ENCODE results near the gene PMFBP1. TPM values are rescaled to one million over a fixed set of nuclear protein-coding genes. Genes with fewer than 3 reads are reported as not detected.

PMFBP1 gene
- total and polyA plus RNA-seq, 2 experiments from 2014 or later, result 2.6 to 3.3 TPM

DNA sequence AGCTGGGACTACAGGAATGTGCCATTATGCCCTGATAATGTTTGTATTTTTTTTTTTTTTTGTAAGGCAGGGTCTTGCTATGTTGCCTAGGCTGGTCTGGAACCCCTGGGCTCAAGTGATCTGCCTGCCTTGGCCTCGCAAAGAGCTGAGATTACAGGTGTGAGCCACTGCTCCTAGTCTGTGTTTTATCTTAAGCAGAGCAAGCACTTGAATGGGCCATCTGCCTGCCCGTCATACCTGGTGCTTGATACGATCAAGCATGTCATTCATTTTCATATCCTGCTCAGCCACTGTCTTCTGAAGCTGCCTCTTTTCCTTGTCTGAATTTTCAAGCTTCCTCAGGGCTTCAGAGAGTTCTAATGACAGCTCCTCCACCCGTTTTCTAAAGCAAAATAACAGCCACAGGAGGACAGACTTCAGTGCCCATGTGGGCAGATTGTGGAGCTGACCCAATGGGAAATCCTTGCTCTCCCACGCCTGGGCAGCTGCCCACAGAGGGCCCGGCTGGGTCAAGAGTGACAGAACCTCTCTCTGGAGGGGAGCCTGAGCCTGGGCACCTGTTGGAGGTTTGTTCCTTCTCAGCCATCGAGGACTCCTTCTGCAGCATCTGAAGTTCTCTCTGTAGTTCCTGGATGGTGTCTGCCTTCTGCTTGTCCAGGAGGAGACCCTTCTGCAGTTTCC, 41.8 kb downstream of the PMFBP1 start:
- no peaks in the 10 kb centered on the region for H3K27me3 ChIP-seq (ENCODE audit: insufficient read depth)
- no peak overlapping the region for H3K4me3 ChIP-seq
- Mint-ChIP-seq H3K9me3 (no peaks in the 10 kb centered on the region), H3K4me3 (no peak overlapping the region), H3K36me3 (ENCODE audit: low read depth) (no peaks in the 10 kb centered on the region; the same call in 2 of the 3 replicates), H3K27ac (no peak overlapping the region), H3K27me3 (ENCODE audit: insufficient read depth, low read depth, poor library complexity) (peaks cover 9% of the 10 kb centered on the region), H3K4me1 (peaks cover 25% of the 10 kb centered on the region)
- DNase-seq (ENCODE audit: low spot score) (no peak), ATAC-seq (no peak)
- no peaks in the 10 kb centered on the region for H3K9me2 ChIP-seq (ENCODE audit: insufficient read depth)
- H4K20me1 ChIP-seq (replicated peaks; ENCODE audit: insufficient read depth), result no peaks in the 10 kb centered on the region
- no peaks in the 10 kb centered on the region for H3K36me3 ChIP-seq (ENCODE audit: insufficient read depth)
- H3K4me1 ChIP-seq (ENCODE audit: insufficient read depth), result no peaks in the 10 kb centered on the region; the same call in none of the 2 replicates
- no peak overlapping the region for H3K27ac ChIP-seq (ENCODE audit: low read depth)
- H3F3A ChIP-seq (replicated peaks; ENCODE audit: low read depth), result no peaks in the 10 kb centered on the region
- H3K4me2 ChIP-seq, result no peak overlapping the region
- no peak overlapping the region for H2AFZ ChIP-seq
- no peak for TF ChIP-seq POLR2AphosphoS5 (IDR thresholded peaks at IDR 0.05; ENCODE audit: low read depth)
- TF ChIP-seq NANOG (IDR thresholded peaks at IDR 0.05; ENCODE audit: borderline replicate concordance), result no peak
- TF ChIP-seq, protein P1, sequence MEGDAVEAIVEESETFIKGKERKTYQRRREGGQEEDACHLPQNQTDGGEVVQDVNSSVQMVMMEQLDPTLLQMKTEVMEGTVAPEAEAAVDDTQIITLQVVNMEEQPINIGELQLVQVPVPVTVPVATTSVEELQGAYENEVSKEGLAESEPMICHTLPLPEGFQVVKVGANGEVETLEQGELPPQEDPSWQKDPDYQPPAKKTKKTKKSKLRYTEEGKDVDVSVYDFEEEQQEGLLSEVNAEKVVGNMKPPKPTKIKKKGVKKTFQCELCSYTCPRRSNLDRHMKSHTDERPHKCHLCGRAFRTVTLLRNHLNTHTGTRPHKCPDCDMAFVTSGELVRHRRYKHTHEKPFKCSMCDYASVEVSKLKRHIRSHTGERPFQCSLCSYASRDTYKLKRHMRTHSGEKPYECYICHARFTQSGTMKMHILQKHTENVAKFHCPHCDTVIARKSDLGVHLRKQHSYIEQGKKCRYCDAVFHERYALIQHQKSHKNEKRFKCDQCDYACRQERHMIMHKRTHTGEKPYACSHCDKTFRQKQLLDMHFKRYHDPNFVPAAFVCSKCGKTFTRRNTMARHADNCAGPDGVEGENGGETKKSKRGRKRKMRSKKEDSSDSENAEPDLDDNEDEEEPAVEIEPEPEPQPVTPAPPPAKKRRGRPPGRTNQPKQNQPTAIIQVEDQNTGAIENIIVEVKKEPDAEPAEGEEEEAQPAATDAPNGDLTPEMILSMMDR (conservative IDR thresholded peaks at IDR 0.05; ENCODE audit: low read depth in 2 of 2), result no peak
- TF ChIP-seq EZH2 (IDR thresholded peaks at IDR 0.05; ENCODE audit: low read depth, unreplicated experiment), result no peak
- TF ChIP-seq EZH2phosphoT487 (IDR thresholded peaks at IDR 0.05; ENCODE audit: unreplicated experiment), result no peak
- TF ChIP-seq, protein P2, sequence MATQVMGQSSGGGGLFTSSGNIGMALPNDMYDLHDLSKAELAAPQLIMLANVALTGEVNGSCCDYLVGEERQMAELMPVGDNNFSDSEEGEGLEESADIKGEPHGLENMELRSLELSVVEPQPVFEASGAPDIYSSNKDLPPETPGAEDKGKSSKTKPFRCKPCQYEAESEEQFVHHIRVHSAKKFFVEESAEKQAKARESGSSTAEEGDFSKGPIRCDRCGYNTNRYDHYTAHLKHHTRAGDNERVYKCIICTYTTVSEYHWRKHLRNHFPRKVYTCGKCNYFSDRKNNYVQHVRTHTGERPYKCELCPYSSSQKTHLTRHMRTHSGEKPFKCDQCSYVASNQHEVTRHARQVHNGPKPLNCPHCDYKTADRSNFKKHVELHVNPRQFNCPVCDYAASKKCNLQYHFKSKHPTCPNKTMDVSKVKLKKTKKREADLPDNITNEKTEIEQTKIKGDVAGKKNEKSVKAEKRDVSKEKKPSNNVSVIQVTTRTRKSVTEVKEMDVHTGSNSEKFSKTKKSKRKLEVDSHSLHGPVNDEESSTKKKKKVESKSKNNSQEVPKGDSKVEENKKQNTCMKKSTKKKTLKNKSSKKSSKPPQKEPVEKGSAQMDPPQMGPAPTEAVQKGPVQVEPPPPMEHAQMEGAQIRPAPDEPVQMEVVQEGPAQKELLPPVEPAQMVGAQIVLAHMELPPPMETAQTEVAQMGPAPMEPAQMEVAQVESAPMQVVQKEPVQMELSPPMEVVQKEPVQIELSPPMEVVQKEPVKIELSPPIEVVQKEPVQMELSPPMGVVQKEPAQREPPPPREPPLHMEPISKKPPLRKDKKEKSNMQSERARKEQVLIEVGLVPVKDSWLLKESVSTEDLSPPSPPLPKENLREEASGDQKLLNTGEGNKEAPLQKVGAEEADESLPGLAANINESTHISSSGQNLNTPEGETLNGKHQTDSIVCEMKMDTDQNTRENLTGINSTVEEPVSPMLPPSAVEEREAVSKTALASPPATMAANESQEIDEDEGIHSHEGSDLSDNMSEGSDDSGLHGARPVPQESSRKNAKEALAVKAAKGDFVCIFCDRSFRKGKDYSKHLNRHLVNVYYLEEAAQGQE (IDR thresholded peaks at IDR 0.05; ENCODE audit: unreplicated experiment), result no peak
- TF ChIP-seq, protein P3, sequence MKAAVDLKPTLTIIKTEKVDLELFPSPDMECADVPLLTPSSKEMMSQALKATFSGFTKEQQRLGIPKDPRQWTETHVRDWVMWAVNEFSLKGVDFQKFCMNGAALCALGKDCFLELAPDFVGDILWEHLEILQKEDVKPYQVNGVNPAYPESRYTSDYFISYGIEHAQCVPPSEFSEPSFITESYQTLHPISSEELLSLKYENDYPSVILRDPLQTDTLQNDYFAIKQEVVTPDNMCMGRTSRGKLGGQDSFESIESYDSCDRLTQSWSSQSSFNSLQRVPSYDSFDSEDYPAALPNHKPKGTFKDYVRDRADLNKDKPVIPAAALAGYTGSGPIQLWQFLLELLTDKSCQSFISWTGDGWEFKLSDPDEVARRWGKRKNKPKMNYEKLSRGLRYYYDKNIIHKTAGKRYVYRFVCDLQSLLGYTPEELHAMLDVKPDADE (IDR thresholded peaks at IDR 0.05), result no peak
- TF ChIP-seq ZNF331 (CRISPR knock-in tag; IDR thresholded peaks at IDR 0.05; ENCODE audit: low read depth), result no peak
- TF ChIP-seq STAT1 (IDR thresholded peaks at IDR 0.05; ENCODE audit: unreplicated experiment), result no peak
- TF ChIP-seq, protein P4, sequence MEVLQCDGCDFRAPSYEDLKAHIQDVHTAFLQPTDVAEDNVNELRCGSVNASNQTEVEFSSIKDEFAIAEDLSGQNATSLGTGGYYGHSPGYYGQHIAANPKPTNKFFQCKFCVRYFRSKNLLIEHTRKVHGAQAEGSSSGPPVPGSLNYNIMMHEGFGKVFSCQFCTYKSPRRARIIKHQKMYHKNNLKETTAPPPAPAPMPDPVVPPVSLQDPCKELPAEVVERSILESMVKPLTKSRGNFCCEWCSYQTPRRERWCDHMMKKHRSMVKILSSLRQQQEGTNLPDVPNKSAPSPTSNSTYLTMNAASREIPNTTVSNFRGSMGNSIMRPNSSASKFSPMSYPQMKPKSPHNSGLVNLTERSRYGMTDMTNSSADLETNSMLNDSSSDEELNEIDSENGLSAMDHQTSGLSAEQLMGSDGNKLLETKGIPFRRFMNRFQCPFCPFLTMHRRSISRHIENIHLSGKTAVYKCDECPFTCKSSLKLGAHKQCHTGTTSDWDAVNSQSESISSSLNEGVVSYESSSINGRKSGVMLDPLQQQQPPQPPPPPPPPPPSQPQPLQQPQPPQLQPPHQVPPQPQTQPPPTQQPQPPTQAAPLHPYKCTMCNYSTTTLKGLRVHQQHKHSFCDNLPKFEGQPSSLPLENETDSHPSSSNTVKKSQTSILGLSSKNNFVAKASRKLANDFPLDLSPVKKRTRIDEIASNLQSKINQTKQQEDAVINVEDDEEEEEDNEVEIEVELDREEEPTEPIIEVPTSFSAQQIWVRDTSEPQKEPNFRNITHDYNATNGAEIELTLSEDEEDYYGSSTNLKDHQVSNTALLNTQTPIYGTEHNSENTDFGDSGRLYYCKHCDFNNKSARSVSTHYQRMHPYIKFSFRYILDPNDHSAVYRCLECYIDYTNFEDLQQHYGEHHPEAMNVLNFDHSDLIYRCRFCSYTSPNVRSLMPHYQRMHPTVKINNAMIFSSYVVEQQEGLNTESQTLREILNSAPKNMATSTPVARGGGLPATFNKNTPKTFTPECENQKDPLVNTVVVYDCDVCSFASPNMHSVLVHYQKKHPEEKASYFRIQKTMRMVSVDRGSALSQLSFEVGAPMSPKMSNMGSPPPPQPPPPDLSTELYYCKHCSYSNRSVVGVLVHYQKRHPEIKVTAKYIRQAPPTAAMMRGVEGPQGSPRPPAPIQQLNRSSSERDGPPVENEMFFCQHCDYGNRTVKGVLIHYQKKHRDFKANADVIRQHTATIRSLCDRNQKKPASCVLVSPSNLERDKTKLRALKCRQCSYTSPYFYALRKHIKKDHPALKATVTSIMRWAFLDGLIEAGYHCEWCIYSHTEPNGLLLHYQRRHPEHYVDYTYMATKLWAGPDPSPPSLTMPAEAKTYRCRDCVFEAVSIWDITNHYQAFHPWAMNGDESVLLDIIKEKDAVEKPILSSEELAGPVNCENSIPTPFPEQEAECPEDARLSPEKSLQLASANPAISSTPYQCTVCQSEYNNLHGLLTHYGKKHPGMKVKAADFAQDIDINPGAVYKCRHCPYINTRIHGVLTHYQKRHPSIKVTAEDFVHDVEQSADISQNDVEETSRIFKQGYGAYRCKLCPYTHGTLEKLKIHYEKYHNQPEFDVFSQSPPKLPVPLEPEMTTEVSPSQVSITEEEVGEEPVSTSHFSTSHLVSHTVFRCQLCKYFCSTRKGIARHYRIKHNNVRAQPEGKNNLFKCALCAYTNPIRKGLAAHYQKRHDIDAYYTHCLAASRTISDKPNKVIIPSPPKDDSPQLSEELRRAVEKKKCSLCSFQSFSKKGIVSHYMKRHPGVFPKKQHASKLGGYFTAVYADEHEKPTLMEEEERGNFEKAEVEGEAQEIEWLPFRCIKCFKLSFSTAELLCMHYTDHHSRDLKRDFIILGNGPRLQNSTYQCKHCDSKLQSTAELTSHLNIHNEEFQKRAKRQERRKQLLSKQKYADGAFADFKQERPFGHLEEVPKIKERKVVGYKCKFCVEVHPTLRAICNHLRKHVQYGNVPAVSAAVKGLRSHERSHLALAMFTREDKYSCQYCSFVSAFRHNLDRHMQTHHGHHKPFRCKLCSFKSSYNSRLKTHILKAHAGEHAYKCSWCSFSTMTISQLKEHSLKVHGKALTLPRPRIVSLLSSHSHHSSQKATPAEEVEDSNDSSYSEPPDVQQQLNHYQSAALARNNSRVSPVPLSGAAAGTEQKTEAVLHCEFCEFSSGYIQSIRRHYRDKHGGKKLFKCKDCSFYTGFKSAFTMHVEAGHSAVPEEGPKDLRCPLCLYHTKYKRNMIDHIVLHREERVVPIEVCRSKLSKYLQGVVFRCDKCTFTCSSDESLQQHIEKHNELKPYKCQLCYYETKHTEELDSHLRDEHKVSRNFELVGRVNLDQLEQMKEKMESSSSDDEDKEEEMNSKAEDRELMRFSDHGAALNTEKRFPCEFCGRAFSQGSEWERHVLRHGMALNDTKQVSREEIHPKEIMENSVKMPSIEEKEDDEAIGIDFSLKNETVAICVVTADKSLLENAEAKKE (CRISPR knock-in tag; IDR thresholded peaks at IDR 0.05), result no peak
- TF ChIP-seq ZNF114 (CRISPR knock-in tag; IDR thresholded peaks at IDR 0.05), result no peak
- no peak for TF ChIP-seq JUNB (IDR thresholded peaks at IDR 0.05; ENCODE audit: unreplicated experiment)
- no peak for TF ChIP-seq CREB1 (CRISPR knock-in tag; IDR thresholded peaks at IDR 0.05; ENCODE audit: low read depth)
- no peaks in the 10 kb centered on the region for H3K79me2 ChIP-seq (replicated peaks; ENCODE audit: insufficient read depth)
